Measurements from ENCODE around the gene AAGAB.

DNA sequence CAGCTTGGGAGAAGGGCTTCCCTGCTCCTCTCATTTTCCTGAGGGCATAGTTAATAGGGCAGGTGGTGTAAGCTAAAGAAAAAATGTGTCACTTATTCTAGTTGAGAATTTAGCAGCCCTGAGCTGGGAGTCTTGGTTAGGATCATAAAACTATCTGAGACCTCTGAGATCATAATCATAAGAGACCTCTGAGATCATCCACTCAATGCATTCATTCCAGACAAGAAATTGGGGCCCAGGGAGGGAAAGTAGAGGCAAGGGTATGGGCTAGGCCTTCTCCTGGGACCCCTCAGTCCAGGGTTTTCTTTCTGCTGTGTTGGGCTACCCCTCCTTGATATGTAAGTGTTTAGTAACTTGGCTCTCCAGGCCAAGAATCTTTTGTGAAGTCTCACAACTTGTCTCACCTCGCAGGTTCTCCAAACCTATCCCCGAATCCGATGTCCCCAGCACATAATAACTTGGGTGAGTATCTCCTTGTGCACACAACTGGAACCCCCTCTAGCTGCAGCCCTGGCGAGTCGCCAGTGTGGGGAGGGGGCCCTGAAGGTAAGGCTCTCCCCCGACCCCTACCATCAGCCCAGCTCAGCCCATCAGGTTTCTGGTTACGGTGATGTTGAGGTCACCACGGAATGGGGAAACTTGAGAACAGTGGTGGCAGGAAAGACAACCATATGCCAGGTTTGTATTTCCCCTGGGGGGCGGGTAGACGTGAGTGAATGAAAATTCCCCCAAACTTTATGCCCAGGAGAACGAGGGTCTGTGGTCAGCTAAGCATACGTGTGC is 84.1 kb downstream of the AAGAB start:
- TF ChIP-seq EP300 (conservative IDR thresholded peaks at IDR 0.05; ENCODE audit: poor library complexity, severe bottlenecking) (no peak), CTCF (IDR thresholded peaks at IDR 0.05; ENCODE audit: poor library complexity, severe bottlenecking) (no peak), RAD21 (conservative IDR thresholded peaks at IDR 0.05) (no peak), SMC3 (conservative IDR thresholded peaks at IDR 0.05; ENCODE audit: poor library complexity) (no peak), EZH2 (IDR thresholded peaks at IDR 0.05; ENCODE audit: borderline replicate concordance, insufficient read depth, low read length, poor library complexity, severe bottlenecking) (no peak), REST (IDR thresholded peaks at IDR 0.05; ENCODE audit: borderline replicate concordance) (no peak), TAF1 (IDR thresholded peaks at IDR 0.05; ENCODE audit: low read depth) (no peak), POLR2AphosphoS5 (IDR thresholded peaks at IDR 0.05) (no peak), MXI1 (conservative IDR thresholded peaks at IDR 0.05; ENCODE audit: poor library complexity, severe bottlenecking) (no peak)

Data from neural cell (in vitro differentiated cells).